HepG2 (cell line): ENCODE data around the gene NAPSA. TPM values are rescaled to one million over a fixed set of nuclear protein-coding genes. Genes with fewer than 3 reads are reported as not detected.

ENCODE experiments used
- ATF7 ChIP-seq, 2 experiments: fragments of 450-650 bp in 1 of 2; sonication (generic) in 1 of 2; formaldehyde crosslinking in 1 of 2; IDR thresholded peaks; 2 replicates each; pipeline versions ENCODE4 v1.4.0 to v1.6.1; 2016 to 2020; ENCODE audit warnings: antibody characterized with exemption in 1 of 2, mild to moderate bottlenecking in 1 of 2, missing genetic modification reagents in 1 of 2
- CEBPZ ChIP-seq: IDR thresholded peaks from 2 replicates; pipeline ENCODE4 v1.6.1; 2012; ENCODE audit warnings: low read length, improper control_type of control experiment
- CREM ChIP-seq, 2 experiments: sonication (generic) in 1 of 2; formaldehyde crosslinking in 1 of 2; IDR thresholded peaks; 2 replicates each; pipeline versions ENCODE4 v1.4.0 to v1.6.1; 2016 to 2020; ENCODE audit warnings: antibody characterized with exemption in 1 of 2, mild to moderate bottlenecking in 1 of 2, missing genetic modification reagents in 1 of 2
- MED8 ChIP-seq: sonication (generic); formaldehyde crosslinking; IDR thresholded peaks from 2 replicates; pipeline ENCODE4 v1.8.1; 2023; ENCODE audit warnings: mild to moderate bottlenecking, missing genetic modification reagents; ENCODE audit not compliant: insufficient replicate concordance
- MEF2D ChIP-seq: sonication (generic); formaldehyde crosslinking; IDR thresholded peaks from 2 replicates; pipeline ENCODE4 v1.5.1; 2020; ENCODE audit warnings: mild to moderate bottlenecking, missing genetic modification reagents
- ONECUT2 ChIP-seq: sonication (generic); formaldehyde crosslinking; IDR thresholded peaks from 2 replicates; pipeline ENCODE4 v1.4.0; 2020; ENCODE audit warnings: missing genetic modification reagents
- PAWR ChIP-seq: sonication (generic); formaldehyde crosslinking; IDR thresholded peaks from 2 replicates; pipeline ENCODE4 v1.4.0; 2020; ENCODE audit warnings: missing genetic modification reagents, mild to moderate bottlenecking, borderline replicate concordance
- PCBP1 ChIP-seq: fragments of 200-400 bp; formaldehyde crosslinking; IDR thresholded peaks from 2 replicates; pipeline ENCODE4 v1.6.1; 2017; ENCODE audit warnings: mild to moderate bottlenecking, low read depth, low read length, borderline replicate concordance
- TFE3 ChIP-seq: IDR thresholded peaks from 2 replicates; pipeline ENCODE4 v1.6.1; 2016
- ZFY ChIP-seq: sonication (generic); formaldehyde crosslinking; IDR thresholded peaks from 2 replicates; pipeline ENCODE4 v1.4.0; 2020; ENCODE audit warnings: missing genetic modification reagents
- ZMAT3 ChIP-seq: sonication (generic); formaldehyde crosslinking; conservative IDR thresholded peaks from 2 replicates; pipeline ENCODE4 v1.7.0; 2021; ENCODE audit warnings: missing genetic modification reagents
- ZNF160 ChIP-seq: sonication (generic); formaldehyde crosslinking; IDR thresholded peaks from 2 replicates; pipeline ENCODE4 v1.8.0; 2022; ENCODE audit warnings: mild to moderate bottlenecking, inconsistent platforms, missing genetic modification reagents
- ZNF180 ChIP-seq: sonication (generic); formaldehyde crosslinking; IDR thresholded peaks from 2 replicates; pipeline ENCODE4 v1.4.0; 2020; ENCODE audit warnings: low read depth, missing genetic modification reagents, borderline replicate concordance
- ZNF280D ChIP-seq: sonication (generic); formaldehyde crosslinking; IDR thresholded peaks from 2 replicates; pipeline ENCODE4 v1.5.1; 2020; ENCODE audit warnings: mild to moderate bottlenecking, missing genetic modification reagents
- ZNF512B ChIP-seq: sonication (generic); formaldehyde crosslinking; IDR thresholded peaks from 2 replicates; pipeline ENCODE4 v1.5.1; 2020; ENCODE audit warnings: missing genetic modification reagents, mild to moderate bottlenecking, borderline replicate concordance
- ZNF616 ChIP-seq: sonication (generic); formaldehyde crosslinking; IDR thresholded peaks from 2 replicates; pipeline ENCODE4 v1.5.0; 2020; ENCODE audit warnings: low read depth, mild to moderate bottlenecking, missing genetic modification reagents
- polyA plus RNA-seq, 8 experiments: library from polyadenylated mRNA; depleted of rRNA in 3 of 8; stranded (reverse) in 7 of 8; unstranded in 1 of 8; fragments of >200 nt; fragmentation: Illumina TruSeq in 4 of 8; extraction: Trizol in 4 of 8; gene quantifications; 2 replicates each; pipeline versions ENCODE4 v1.2.1 to v1.2.3, GENCODE V29; 2011 to 2016; ENCODE audit warnings: low read depth in 4 of 8, missing spikeins in 1 of 8, mixed read lengths in 1 of 8; ENCODE audit not compliant: insufficient read depth in 1 of 8
- total RNA-seq, 5 experiments: library from RNA; depleted of rRNA; stranded (reverse); fragments of >200 nt; fragmentation: Illumina TruSeq; extraction: Trizol; gene quantifications; 2 replicates each; pipeline ENCODE4 v1.2.3, GENCODE V29; 2016; ENCODE audit warnings: low read depth in 1 of 5

Gene NAPSA
- total and polyA plus RNA-seq, 2 of the 13 experiments (the other 11 are each of a cell fraction or from before 2014, with no cell fraction given): not detected

GRCh38 chr19:50333737-50334617 is 31.5 kb downstream of the NAPSA start (continued):
- TF ChIP-seq ZNF280D (0 out of 2 replicates have a peak, but pooled peaks have one; percentile 19), ZNF180 (CRISPR knock-in tag) (0 out of 2 replicates have a peak, but pooled peaks have one; percentile 54), PCBP1 (no peak), MEF2D (peak; percentile 56; the same call in 1 of the 2 replicates), TFE3 (CRISPR knock-in tag) (0 out of 2 replicates have a peak, but pooled peaks have one; percentile 46), ONECUT2 (0 out of 2 replicates have a peak, but pooled peaks have one; percentile 35), ATF7 (IDR thresholded peaks at IDR 0.05) (peak; percentile 88), ATF7 (CRISPR knock-in tag; IDR thresholded peaks at IDR 0.05) (no peak), CREM (IDR thresholded peaks at IDR 0.05) (peak; percentile 9), CREM (CRISPR knock-in tag; IDR thresholded peaks at IDR 0.05) (no peak), ZMAT3 (CRISPR knock-in tag) (peak; percentile 96), ZNF616 (CRISPR knock-in tag) (peak; percentile 88), MED8 (CRISPR knock-in tag) (peak; percentile 39), ZNF160 (CRISPR knock-in tag) (peak; percentile 88; the same call in 1 of the 2 replicates), CEBPZ (no peak), PAWR (CRISPR knock-in tag) (no peak), ZFY (CRISPR knock-in tag) (peak; percentile 83), ZNF512B (CRISPR knock-in tag) (no peak)
